HG03565 (cell line): ENCODE data around the gene DACT1.

Experiments
- ATAC-seq: cut with Tn5 transposase; IDR thresholded peaks from one replicate; pipeline ENCODE4 v1.9.1; 2021; ENCODE audit warnings: mild to moderate bottlenecking, moderate library complexity; ENCODE audit not compliant: unreplicated experiment

The DACT1 gene

DNA sequence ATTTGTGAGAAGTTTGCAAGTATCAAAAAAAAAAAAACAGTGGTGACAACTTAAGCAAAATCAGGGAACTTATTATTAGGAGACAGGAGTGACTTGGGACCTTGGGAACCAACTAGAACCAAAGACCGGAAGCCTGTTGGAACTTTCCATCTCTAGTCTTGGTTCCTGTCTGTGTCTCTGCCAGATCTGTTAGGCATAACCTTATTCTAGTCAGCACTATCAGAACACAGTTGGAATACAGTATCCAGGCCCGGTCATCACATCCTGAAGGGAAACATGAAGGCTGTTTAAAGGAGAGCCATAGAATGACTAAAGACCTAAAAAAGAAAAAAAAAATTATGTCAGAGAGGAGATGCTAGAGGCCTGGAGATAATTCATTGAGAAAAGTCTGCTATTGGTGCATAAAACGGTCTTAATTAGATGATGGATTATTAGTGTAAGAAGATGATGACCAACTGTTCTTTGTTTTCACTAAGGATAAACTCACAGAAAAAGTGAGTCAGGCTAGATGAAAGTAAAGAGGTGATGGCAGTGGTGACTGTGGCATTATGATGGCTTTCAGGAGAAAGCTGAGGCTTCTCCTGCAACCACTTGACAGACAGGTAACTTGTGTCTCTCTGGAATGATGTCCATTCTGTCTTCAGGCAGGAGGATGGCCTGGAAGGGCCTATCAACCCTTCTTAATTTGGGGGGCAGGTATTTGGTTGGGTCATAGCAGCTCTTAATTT lies 28.2 kb downstream of the DACT1 start:
- no peak for ATAC-seq

DNA sequence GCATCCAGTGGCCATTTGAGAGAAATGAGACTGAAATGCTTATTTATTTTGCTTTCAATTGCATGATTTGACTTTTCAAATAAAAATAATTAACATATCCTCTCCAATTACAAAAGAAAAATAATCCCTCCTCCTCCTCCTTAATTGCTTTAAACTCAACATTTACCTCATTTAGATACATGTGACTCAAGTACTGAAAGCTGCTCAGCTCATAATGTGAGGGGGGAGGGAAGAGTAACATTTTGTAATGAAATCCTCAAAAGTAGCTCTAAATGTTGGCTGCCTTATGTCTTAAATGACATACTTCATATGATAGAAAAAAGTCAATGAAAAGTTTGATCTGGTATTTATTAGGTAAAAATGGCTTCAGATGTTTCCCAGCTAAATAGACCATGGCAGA lies 29.0 kb downstream of the DACT1 start:
- no peak for ATAC-seq

DNA sequence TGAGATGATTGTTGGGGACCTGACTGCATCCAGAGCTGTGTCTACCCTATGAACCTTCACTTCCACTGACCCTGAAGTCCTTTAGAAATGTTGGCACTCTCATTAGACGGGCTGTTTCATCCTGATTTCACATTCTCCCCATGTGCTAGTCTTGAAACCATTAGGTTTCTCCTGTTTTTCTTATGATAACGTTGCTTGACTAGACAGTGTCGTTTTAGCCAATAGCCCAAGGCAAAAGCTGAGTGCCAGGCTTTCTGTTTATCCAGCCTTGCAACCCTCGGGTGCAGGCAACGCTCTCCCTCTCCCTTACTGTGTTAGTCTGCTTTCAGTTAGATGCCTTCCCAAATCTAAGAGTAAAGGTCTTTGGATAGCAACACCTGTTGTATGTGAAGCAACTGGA lies 30.1 kb downstream of the DACT1 start:
- ATAC-seq, result no peak

DNA sequence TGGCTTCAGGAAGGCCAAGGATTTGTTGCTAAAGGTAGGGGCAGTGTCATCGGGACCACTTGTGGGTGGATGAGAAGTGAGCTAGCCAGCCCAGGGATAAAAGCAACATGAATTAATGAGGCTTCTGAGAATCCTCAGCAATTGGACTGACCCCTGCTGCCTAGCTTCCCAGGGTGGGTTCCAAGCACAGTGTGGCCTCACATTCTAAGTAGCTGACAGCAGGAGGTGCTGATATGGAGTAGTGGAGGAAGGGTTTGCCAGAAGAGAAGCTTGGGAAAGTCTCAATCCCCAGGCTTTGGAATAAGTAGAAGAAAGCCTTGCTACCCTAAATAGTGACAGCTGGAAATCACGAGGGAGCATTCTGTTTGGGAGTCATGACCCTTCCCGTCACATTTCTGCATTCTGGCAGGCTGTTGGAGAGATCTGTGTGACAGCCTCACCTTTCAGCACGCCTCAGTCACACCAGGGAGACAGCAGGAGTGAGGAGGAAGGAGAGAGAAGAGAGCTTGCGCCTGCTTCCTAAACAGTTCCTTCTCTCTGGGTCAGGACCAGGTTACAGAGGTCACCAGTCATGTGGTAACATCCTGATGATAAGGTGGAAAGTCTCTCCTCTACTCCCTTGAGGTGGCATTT lies 31.2 kb downstream of the DACT1 start:
- ATAC-seq, result no peak

DNA sequence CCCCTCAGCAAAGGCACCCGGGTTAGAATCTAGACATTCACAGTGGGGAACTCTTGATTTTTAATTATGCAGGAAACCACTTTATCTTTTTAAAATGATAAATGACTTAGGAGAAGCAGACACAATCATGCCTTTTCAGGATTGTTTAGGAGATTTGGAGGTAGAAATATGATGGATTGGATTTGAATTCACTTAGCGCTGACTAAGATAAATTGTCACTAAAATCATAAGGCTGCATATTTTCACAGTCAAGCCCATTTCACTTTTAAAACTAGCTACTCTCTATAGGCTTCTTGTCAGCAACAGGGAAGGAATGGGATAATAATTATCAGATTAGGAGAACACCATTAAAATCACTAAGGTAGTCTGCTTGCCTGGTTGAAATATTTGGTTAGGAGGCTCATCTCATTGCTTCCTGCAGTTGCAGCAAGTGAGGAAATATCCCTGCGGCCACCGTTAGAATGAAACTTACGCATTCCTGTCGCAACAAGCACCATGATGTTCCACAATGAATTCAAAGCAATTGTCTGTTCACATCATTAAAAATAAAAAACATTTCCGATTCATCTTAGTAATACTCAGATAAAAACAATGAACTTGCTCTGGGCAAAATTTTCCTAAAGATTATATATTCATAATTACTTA lies 31.9 kb downstream of the DACT1 start:
- no peak for ATAC-seq

DNA sequence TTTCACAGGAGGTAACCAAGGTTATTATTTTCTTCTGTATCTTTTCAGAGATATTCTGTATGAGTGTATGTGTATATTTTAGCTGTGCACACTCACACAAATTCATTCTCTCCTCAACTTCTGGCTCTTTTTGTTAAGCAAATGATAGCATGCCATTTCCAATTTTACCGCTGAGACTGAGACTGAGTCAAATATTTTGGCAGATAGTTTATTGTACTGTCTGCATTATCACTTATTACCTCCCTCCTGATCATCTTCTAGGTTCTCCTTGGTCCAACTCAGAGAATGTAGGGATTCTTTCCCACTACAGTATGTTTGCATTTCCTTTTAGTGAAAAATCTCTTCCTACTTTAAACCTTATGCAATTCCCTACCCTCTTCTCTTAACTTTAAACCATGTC lies 33.3 kb downstream of the DACT1 start:
- ATAC-seq, result no peak

DNA sequence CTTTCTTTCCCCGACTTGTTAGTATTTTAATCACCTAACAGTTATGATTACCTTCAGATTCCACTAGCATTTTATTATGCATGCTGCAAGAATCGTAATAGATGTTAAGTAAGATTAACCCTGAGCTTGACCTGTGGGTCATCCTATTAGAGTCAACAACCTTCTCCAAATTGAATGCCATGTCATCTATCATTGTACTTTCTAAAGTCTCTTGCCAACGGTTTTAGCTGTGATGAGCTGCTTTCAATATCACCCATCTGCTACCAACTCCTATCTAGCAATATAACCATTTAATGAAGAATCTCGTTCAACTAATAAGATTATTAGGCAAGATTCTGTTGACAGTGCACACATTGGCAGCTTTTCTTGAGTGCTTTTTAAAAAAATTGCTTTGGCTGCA lies 33.7 kb downstream of the DACT1 start:
- ATAC-seq, result no peak

DNA sequence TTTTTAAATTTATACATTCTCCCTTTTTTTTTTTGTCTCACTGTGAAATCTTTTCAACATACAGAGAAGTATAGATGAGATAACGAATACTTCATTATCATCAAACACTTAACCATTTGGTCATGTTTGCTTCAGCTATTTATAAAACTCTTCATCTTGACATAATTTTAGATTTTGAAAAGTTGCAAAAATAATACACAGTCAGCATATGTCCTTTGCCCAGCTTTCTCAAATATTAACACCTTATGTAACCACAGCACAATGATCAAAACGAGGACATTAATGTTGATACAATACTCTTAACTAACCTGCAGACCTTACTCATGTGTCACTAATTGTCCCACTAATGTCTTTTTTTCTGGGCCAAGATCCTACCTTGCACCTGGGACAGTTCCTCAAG lies 36.0 kb downstream of the DACT1 start:
- ATAC-seq, result no peak

DNA sequence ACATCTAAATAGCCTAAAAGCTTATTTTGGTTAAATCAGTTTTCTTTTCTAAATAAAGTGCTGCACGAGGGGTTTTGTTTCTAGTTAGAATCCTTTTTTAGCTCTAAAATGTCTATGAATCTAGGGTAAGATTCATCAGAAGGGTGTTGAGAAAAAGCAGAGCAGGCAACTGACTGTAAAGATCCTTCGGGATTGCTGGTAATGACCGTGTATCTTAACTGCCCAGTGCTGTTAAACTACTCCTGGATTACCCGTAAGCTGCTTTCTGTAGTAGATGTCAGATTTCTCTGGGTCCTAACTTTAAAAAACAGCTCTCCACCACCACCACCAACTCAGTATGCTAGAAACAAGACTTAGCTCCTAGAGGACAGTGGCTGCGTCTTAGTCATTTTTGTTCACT lies 39.2 kb downstream of the DACT1 start:
- ATAC-seq, result no peak

DNA sequence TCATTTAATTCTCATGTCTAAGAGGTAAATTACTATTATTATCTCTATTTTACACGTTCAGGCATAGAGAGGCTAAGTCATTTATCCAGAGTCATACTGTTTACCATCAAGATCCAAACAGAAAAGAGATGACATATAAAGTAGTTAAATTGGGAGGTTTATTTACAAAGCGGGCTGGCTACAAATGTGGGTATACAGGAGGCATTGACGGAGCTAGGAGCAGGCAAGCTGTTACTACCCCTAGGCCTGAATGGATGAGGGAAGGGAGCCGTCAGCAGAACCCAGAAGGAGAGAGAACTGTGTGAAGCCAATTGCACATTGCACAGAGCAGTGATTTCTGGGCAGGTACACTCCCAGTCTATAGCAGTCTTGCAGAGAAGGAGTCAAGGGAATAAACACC lies 39.8 kb downstream of the DACT1 start:
- no peak for ATAC-seq

DNA sequence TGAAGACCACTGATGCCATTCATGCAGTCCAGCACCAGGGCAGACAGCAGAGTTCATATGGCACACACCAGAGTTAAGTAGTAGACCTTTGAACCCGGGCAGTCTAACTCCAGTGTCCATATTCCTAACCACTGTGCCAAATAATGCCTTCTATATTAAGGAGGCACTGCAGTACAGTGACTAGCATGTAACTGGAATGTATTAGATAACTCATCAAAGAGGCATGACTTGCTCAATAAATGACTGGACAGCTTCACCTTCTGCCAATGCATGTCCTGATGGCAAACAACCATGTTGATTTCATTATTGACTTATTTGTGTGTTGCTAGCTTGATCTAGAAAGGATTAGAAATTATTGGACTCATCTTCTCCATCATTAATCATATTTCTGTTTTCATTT lies 40.2 kb downstream of the DACT1 start:
- no peak for ATAC-seq

DNA sequence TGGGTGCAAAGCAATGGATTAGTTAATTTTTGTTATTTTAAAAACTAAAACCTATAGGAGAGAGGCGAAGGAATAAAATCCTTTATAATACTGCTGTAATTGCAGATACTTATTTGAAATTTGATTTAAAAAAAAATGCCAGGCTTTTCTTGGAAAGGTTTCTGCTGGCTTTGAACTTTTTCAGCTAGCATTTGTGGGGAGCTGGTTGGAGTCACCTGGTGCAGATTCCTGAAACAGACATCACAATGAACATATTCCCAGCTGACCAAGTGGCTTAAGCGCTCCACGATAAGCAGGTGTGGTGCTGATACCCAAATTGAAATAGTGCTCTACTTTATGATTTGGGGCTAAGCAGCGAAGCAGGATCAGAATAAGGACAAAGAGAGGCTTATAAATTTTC lies 42.9 kb downstream of the DACT1 start:
- no peak for ATAC-seq

DNA sequence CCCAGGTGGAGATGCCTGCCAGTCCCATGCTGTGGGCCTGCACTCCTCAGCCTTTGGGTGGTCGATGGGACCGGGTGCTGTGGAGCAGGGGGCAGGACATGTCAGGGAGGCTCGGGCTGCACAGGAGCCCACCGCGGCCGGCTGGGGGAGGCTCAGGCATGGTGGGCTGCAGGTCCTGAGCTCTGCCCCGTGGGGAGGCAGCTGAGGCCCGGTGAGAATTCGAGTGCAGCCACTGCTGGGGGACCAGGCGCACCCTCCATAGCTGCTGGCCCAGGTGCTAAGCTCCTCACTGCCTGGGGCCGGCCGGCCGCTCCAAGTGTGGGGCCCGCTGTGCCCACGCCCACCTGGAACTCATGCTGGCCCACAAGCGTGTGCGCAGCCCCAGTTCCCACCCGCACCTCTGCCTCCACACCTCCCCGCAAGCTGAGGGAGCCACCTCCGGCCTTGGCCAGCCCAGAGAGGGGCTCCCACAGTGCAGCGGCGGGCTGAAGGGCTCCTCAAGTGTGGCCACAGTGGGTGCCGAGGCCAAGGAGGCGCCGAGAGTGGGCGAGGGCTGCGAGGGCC lies 49.6 kb downstream of the DACT1 start:
- no peak for ATAC-seq

DNA sequence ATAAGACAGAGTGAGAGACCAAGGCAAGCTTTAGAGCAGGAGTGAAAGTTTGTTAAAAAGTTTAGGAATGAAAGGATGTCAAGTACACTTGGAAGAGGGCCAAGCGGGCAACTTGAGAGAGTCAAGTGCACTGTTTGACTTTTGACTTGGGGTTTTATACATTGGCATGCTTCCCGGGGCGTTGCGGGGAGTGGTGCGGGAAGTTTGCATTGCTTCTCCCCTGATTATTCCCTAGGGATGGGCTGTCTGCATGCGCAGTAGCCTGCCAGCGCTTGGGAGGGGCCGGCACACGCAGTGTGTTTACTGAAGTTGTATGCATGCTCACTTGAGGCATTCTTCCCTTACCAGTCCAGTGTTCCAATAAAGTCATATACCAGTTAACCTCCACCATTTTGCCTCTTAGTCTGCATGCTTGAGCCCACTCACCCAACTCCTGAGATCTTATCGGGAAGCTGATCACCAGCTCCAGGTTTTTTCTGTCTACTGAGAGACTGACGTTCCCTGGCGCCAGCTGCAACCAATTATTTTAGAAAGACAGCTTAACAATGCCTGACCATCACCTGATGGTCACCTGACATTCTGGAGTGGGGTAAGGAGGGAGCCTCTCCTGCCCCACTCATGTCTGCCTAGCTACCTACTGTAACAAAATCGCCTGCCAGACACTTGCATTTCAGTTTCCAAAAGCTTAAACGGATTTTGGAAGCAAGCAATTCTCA lies 53.2 kb downstream of the DACT1 start:
- no peak for ATAC-seq

DNA sequence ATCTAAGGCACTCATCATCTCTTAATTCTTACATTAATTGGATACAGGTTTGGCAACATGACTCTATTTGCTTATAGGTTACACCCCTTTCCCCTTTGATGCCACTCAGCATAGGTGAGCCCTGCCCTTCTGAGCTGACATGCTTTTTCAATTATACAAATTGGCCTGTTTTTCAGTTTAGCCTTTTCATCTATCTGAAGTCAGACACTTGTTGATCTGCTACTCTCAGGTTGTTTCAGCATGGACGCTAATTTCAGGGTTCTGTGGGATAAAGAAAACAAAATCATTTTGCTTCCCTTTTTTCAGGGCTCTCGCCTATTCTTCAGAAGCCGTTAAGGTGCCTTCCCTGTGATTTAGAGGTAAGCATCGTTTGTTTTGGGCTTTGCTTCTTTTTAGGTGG lies 55.3 kb downstream of the DACT1 start:
- ATAC-seq, result no peak

DNA sequence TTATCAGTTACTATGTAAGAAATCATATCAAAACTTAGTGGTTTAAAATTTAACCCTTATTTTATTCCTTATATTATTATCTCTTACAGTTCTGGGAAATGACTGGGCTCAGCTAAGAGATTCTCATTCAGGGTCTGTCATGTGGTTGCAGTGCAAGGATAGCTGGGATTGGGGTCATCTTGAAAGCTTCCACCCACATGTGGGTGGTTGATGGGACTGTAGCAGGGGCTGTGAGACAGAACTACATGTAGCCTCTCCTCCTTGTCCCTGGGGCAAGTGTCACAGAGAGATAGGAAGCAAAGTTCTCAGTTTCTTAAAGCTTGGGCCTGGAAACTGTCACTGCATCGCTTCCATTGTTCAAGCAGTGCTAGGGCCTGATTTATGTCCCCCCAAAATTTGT lies 57.8 kb downstream of the DACT1 start:
- ATAC-seq, result no peak

DNA sequence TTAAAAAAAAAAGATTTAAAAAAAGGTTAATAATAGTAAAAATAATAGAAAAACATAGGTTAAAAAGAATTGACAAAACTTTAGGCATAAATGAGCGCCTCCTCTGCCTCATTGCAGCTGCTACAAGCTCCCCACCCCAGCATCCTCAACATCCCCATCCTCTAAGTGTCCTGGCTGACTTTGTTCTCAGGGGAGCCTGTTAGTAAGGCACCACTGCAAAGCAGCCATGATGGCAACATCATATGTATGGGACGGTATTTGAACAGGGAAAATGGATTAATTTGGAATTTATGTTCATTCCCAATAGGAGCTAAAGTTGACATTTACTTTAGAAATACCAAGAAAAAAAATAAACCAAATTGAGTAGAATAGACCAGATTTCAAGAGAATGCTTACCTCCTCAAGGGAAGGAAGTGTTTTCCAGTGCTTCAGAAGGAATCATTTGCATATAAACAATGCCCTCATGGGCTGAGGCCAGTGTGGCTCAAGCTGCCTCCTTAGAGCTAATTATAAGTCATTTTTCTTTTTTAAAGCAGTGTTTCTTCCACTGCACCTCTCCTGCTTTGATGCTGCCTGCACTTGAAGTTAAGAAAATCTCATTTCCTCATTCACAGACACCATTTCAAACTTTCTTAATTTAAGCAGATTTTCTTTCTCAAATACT lies 59.6 kb downstream of the DACT1 start:
- no peak for ATAC-seq
